K562 (cell line): ENCODE data around the gene ARHGAP8. TPM values are rescaled to one million over a fixed set of nuclear protein-coding genes. Genes with fewer than 3 reads are reported as not detected.

ENCODE experiments used
- ATAC-seq: fragments of 200-7000 bp; cut with Tn5 transposase; 3 replicates; pipeline ENCODE4 v1.9.1; 2020; ENCODE audit warnings: moderate library complexity
- BruUV-seq: library from RNA; stranded (reverse); fragments of 400-500 nt; replicated peaks from 2 replicates; lab custom pipeline; 2021; lab: Mats Ljungman, UMichigan
- CTCF ChIA-PET: fragments of 300-600 bp; formaldehyde crosslinking; extraction: SDS; loops from one replicate; lab custom pipeline; 2021; ENCODE audit warnings: low intra/inter-chr PET ratio; lab: Yijun Ruan, JAX
- POLR2A ChIA-PET: fragments of 300-600, 350-650 bp; sonication (Branson Sonifier 250); formaldehyde crosslinking; extraction: SDS; loops from one replicate; lab custom pipeline; 2021; ENCODE audit warnings: antibody characterized with exemption, inconsistent platforms; lab: Yijun Ruan, JAX
- DNase-seq, 4 experiments: peaks; one replicate each; pipeline versions ENCODE4 v3.0.0 to v3.0.0-alpha.2; 2011 to 2018; ENCODE audit warnings: low spot score in 3 of 4, mixed read lengths in 3 of 4; ENCODE audit errors: extremely low read depth in 1 of 4
- FAIRE-seq: peaks from 2 replicates; lab custom pipeline; 2011; peaks lifted over from hg19 to GRCh38; lab: Jason Lieb, UNC
- H2AFZ ChIP-seq: 2 replicates; pipeline ENCODE4 v1.6.0; 2011; ENCODE audit warnings: low read depth, low read length, control low read depth, inconsistent platforms
- H3K27ac ChIP-seq: fragments of 200-600 bp; 3 replicates; pipeline ENCODE4 v1.8.0; 2011; ENCODE audit warnings: low read depth, mild to moderate bottlenecking, control low read depth, inconsistent platforms, low read length, moderate library complexity, mixed read lengths; ENCODE audit errors: extremely low read depth
- H3K27me3 ChIP-seq, 2 experiments: fragments of 300-600 bp in 1 of 2; 2 replicates in 1 of 2; 3 replicates in 1 of 2; pipeline versions ENCODE4 v1.6.0 to v1.8.0; 2011; ENCODE audit warnings: inconsistent platforms in 2 of 2, low read length in 2 of 2, mild to moderate bottlenecking in 1 of 2, mixed read lengths in 1 of 2, moderate library complexity in 1 of 2; ENCODE audit not compliant: control insufficient read depth in 2 of 2, insufficient read depth in 2 of 2
- H3K36me3 ChIP-seq: fragments of 300-600 bp; 3 replicates; pipeline ENCODE4 v1.8.0; 2011; ENCODE audit warnings: mild to moderate bottlenecking, low read length, inconsistent platforms; ENCODE audit not compliant: control insufficient read depth, insufficient read depth
- H3K4me1 ChIP-seq, 2 experiments: fragments of 200-600 bp in 1 of 2; replicated peaks in 1 of 2; 2 replicates in 1 of 2; 3 replicates in 1 of 2; pipeline versions ENCODE4 v1.5.1 to v1.8.0; 2011; ENCODE audit warnings: inconsistent platforms in 2 of 2, low read length in 2 of 2, mild to moderate bottlenecking in 1 of 2, mixed read lengths in 1 of 2, moderate library complexity in 1 of 2; ENCODE audit not compliant: control insufficient read depth in 2 of 2, insufficient read depth in 2 of 2
- H3K4me2 ChIP-seq: 2 replicates; pipeline ENCODE4 v1.6.1; 2011; ENCODE audit warnings: low read length, control low read depth, inconsistent platforms, mixed read lengths; ENCODE audit not compliant: insufficient read depth
- H3K4me3 ChIP-seq: fragments of 200-600 bp; sonication (generic), shearing (Covaris generic); 2 replicates; pipeline ENCODE4 v1.5.1; 2016; ENCODE audit warnings: control low read depth, inconsistent platforms
- H3K79me2 ChIP-seq: fragments of 200-600 bp; 3 replicates; pipeline ENCODE4 v1.8.0; 2011; ENCODE audit warnings: low read length, inconsistent platforms; ENCODE audit not compliant: control insufficient read depth, insufficient read depth
- H3K9ac ChIP-seq, 2 experiments: 2 replicates each; pipeline versions ENCODE4 v1.6.0 to v1.6.1; 2011; ENCODE audit warnings: low read depth in 2 of 2, low read length in 2 of 2, control low read depth in 1 of 2, inconsistent platforms in 1 of 2, mild to moderate bottlenecking in 1 of 2, mixed read lengths in 1 of 2; ENCODE audit not compliant: insufficient read depth in 1 of 2
- H3K9me1 ChIP-seq: one replicate; pipeline ENCODE4 v1.6.0; 2011; ENCODE audit warnings: inconsistent platforms, mild to moderate bottlenecking, low read length, moderate library complexity; ENCODE audit not compliant: control insufficient read depth, insufficient read depth
- H3K9me3 ChIP-seq: replicated peaks from 2 replicates; pipeline ENCODE4 v1.5.1; 2011; ENCODE audit warnings: low read depth, low read length, inconsistent platforms; ENCODE audit not compliant: control insufficient read depth, insufficient read depth
- H4K20me1 ChIP-seq: replicated peaks from 2 replicates; pipeline ENCODE4 v1.6.1; 2011; ENCODE audit warnings: low read length, inconsistent platforms, mixed read lengths; ENCODE audit not compliant: control insufficient read depth, insufficient read depth
- ATF4 ChIP-seq: fragments of 450-650 bp; formaldehyde crosslinking; IDR thresholded peaks from 2 replicates; pipeline ENCODE4 v1.4.0; 2022; ENCODE audit warnings: mild to moderate bottlenecking, moderate library complexity
- CGGBP1 ChIP-seq: fragments of 250-450 bp; sonication (Bioruptor Pico); IDR thresholded peaks from 2 replicates; pipeline ENCODE4 v1.9.0; 2021; ENCODE audit warnings: mild to moderate bottlenecking
- ELF2 ChIP-seq: fragments of 250-450 bp; sonication (Bioruptor Pico); IDR thresholded peaks from 2 replicates; pipeline ENCODE4 v1.5.0; 2021; ENCODE audit warnings: mild to moderate bottlenecking
- FOXA1 ChIP-seq: fragments of 450-650 bp; IDR thresholded peaks from 2 replicates; pipeline ENCODE4 v1.6.1; 2016; ENCODE audit warnings: mild to moderate bottlenecking, borderline replicate concordance
- JUND ChIP-seq, 2 experiments: IDR thresholded peaks; 2 replicates in 1 of 2; 3 replicates in 1 of 2; pipeline ENCODE4 v1.6.1; 2011; ENCODE audit warnings: borderline replicate concordance in 2 of 2, low read depth in 2 of 2, low read length in 2 of 2, improper control_type of control experiment in 1 of 2, missing biosample characterization in 1 of 2, missing genetic modification characterization in 1 of 2, missing genetic modification reagents in 1 of 2
- NR0B1 ChIP-seq: fragments of 450-650 bp; IDR thresholded peaks from one replicate; pipeline ENCODE4 v1.6.1; 2018; ENCODE audit warnings: mild to moderate bottlenecking, moderate library complexity; ENCODE audit not compliant: partially characterized antibody
- PTTG1 ChIP-seq: fragments of 450-650 bp; IDR thresholded peaks from 2 replicates; pipeline ENCODE4 v1.6.1; 2016; ENCODE audit warnings: low read depth, mild to moderate bottlenecking, missing genetic modification characterization, missing compliant biosample characterization
- RB1 ChIP-seq: fragments of 450-650 bp; IDR thresholded peaks from 2 replicates; pipeline ENCODE4 v1.6.1; 2017; ENCODE audit warnings: low read depth, mild to moderate bottlenecking
- RBBP5 ChIP-seq: fragments of 200-600 bp; sonication (generic); IDR thresholded peaks from 2 replicates; pipeline ENCODE4 v1.6.1; 2012; ENCODE audit warnings: borderline replicate concordance, mild to moderate bottlenecking, low read length, control low read depth, inconsistent platforms; ENCODE audit not compliant: insufficient read depth, poor library complexity, severe bottlenecking
- RFX7 ChIP-seq: fragments of 250-450 bp; sonication (Bioruptor Pico); IDR thresholded peaks from 2 replicates; pipeline ENCODE4 v1.5.1; 2021; ENCODE audit warnings: mild to moderate bottlenecking
- SMC3 ChIP-seq: conservative IDR thresholded peaks from 2 replicates; pipeline ENCODE4 v1.6.1; 2011; ENCODE audit warnings: low read depth, low read length, improper control_type of control experiment; ENCODE audit not compliant: insufficient read depth
- TCF15 ChIP-seq: fragments of 250-450 bp; sonication (Bioruptor Pico); IDR thresholded peaks from 2 replicates; pipeline ENCODE4 v1.8.0; 2022; ENCODE audit warnings: moderate library complexity, mild to moderate bottlenecking, inconsistent platforms
- TEAD2 ChIP-seq: fragments of 450-650 bp; IDR thresholded peaks from 2 replicates; pipeline ENCODE4 v1.6.1; 2016; ENCODE audit warnings: missing genetic modification characterization, control low read depth, missing compliant biosample characterization
- ZBTB5 ChIP-seq: fragments of 450-650 bp; IDR thresholded peaks from 2 replicates; pipeline ENCODE4 v1.6.1; 2017; ENCODE audit warnings: antibody characterized with exemption
- ZFX ChIP-seq: sonication (generic); formaldehyde crosslinking; IDR thresholded peaks from 2 replicates; pipeline ENCODE4 v1.8.0; 2022; ENCODE audit warnings: mild to moderate bottlenecking, missing genetic modification reagents, moderate library complexity
- ZNF239 ChIP-seq: fragments of 250-450 bp; sonication (Bioruptor Pico); IDR thresholded peaks from 2 replicates; pipeline ENCODE4 v1.4.0; 2020; ENCODE audit warnings: mild to moderate bottlenecking
- ZNF431 ChIP-seq: sonication (generic); formaldehyde crosslinking; IDR thresholded peaks from 2 replicates; pipeline ENCODE4 v1.8.0; 2022; ENCODE audit warnings: mild to moderate bottlenecking, missing genetic modification reagents
- WGBS: fragments of 100-300 bp; shearing (Covaris generic); methylation state at CpG from one replicate; pipeline ENCODE4 v1.1.6; 2016; ENCODE audit warnings: low coverage, mixed read lengths; ENCODE audit not compliant: insufficient coverage; ENCODE audit errors: missing lambda C conversion rate; 5-methylcytosine and 5-hydroxymethylcytosine counted together
- in situ Hi-C: fragments of 300-500 bp; cut with MboI; formaldehyde crosslinking; loops from 4 replicates; pipeline ENCODE4 v1.15.0; 2018; ENCODE audit warnings: inconsistent platforms, mixed read lengths
- intact Hi-C: fragments of 100-400 bp; cut with micrococcal nuclease; formaldehyde crosslinking; loops from 2 replicates; pipeline ENCODE4 v1.14.2; 2022
- polyA plus RNA-seq, 8 experiments: library from polyadenylated mRNA; depleted of rRNA in 4 of 8; stranded (reverse) in 5 of 8; unstranded in 3 of 8; fragments of >200 nt; fragmentation: Nextera tagmentation in 2 of 8; fragmentation: Illumina TruSeq in 1 of 8; extraction: Ambion mirVana in 2 of 8; extraction: Trizol in 1 of 8; gene quantifications; 2 replicates each; pipeline versions ENCODE4 v1.2.1 to v1.2.3, GENCODE V29; 2011 to 2014; ENCODE audit warnings: inconsistent platforms in 1 of 8, missing spikeins in 1 of 8
- total RNA-seq, 7 experiments: library from RNA; depleted of rRNA in 6 of 7; stranded (reverse); fragments of >200 nt in 6 of 7; fragmentation: Illumina TruSeq in 2 of 7; extraction: Trizol in 2 of 7; gene quantifications; 2 replicates each; pipeline versions ENCODE4 v1.2.1 to v1.2.3, GENCODE V29; 2011 to 2021; ENCODE audit warnings: low replicate concordance in 1 of 7

The ARHGAP8 gene
- total and polyA plus RNA-seq, 9 of the 15 experiments (the other 6 are each of a cell fraction or from before 2014, with no cell fraction given): 0.15 to 2.2 (median 0.62) TPM

GRCh38 chr22:44855855-44856254, 103.5 kb downstream of the ARHGAP8 start:
- Histone ChIP-seq H2AFZ (no peak overlapping the region), H3K4me1 (no peaks in the 10 kb centered on the region), H3K27ac (no peak overlapping the region), H3K27me3 (peaks cover 0 to 14% of the 10 kb centered on the region in 2 experiments; a peak in 2 of 5 replicates), H3K4me2 (no peak overlapping the region), H3K9ac (no peak overlapping the region), H4K20me1 (no peaks in the 10 kb centered on the region), H3K9me3 (no peaks in the 10 kb centered on the region), H3K36me3 (no peaks in the 10 kb centered on the region), H3K4me3 (no peak overlapping the region), H3K79me2 (no peaks in the 10 kb centered on the region), H3K9me1 (no peaks in the 10 kb centered on the region)
- no peak for ATAC-seq
- intact Hi-C loops (no loop called here), in situ Hi-C loops (no loop called here)
- DNase-seq: no peak
- TF ChIP-seq ZFX (CRISPR knock-in tag) (no peak), NR0B1 (no peak), JUND (IDR thresholded peaks at IDR 0.05; ENCODE audit: borderline replicate concordance, low read depth, low read length) (no peak), JUND (tag; IDR thresholded peaks at IDR 0.05; ENCODE audit: borderline replicate concordance, low read depth, low read length) (no peak), RBBP5 (no peak), TEAD2 (tag) (no peak), ZNF239 (CRISPR knock-in tag) (no peak), ELF2 (CRISPR knock-in tag) (no peak), ATF4 (CRISPR knock-in tag) (no peak), TCF15 (CRISPR knock-in tag) (no peak), SMC3 (no peak), FOXA1 (no peak), ZNF431 (no peak), CGGBP1 (CRISPR knock-in tag) (no peak), PTTG1 (tag) (no peak), RB1 (no peak), ZBTB5 (no peak), RFX7 (CRISPR knock-in tag) (no peak)
- ChIA-PET CTCF (no interaction called here), POLR2A (interaction anchor here (0.6 kb wide), 1 partner anchor 79 kb away, joined by 4 read pairs; no protein-coding TSS in a partner anchor)
- BruUV-seq: no TSS peak
- WGBS: 6% methylated on average over 5 of the region's 5 CpGs
- FAIRE-seq: no peak
